MG63 (cell line): ENCODE measurements around the gene MPZL1. TPM values are rescaled to one million over a fixed set of nuclear protein-coding genes. Genes with fewer than 3 reads are reported as not detected.

ENCODE experiments used
- DNase-seq: peaks from one replicate; pipeline ENCODE4 v3.0.0-alpha.2; 2020
- H3K27me3 ChIP-seq: fragments of 250-450 bp; sonication (Bioruptor Pico); 2 replicates; pipeline ENCODE4 v1.5.1; 2020; ENCODE audit warnings: mild to moderate bottlenecking, moderate library complexity
- H3K36me3 ChIP-seq: fragments of 250-450 bp; sonication (Bioruptor Pico); 2 replicates; pipeline ENCODE4 v1.5.1; 2020; ENCODE audit warnings: mild to moderate bottlenecking, moderate library complexity
- H3K4me3 ChIP-seq: fragments of 250-450 bp; sonication (Bioruptor Pico); 2 replicates; pipeline ENCODE4 v1.5.1; 2020; ENCODE audit warnings: mild to moderate bottlenecking, moderate library complexity
- H3K9me3 ChIP-seq: fragments of 250-450 bp; sonication (Bioruptor Pico); 2 replicates; pipeline ENCODE4 v1.5.1; 2020; ENCODE audit warnings: mild to moderate bottlenecking, moderate library complexity
- total RNA-seq: library from RNA; depleted of rRNA; stranded (reverse); fragments of >200 nt; shearing (Covaris generic); gene quantifications from 2 replicates; pipeline ENCODE4 v1.2.3, GENCODE V29; 2014; ENCODE audit warnings: low replicate concordance

MPZL1 gene
- total RNA-seq, 1 experiment from 2014 or later: 126 TPM

DNA sequence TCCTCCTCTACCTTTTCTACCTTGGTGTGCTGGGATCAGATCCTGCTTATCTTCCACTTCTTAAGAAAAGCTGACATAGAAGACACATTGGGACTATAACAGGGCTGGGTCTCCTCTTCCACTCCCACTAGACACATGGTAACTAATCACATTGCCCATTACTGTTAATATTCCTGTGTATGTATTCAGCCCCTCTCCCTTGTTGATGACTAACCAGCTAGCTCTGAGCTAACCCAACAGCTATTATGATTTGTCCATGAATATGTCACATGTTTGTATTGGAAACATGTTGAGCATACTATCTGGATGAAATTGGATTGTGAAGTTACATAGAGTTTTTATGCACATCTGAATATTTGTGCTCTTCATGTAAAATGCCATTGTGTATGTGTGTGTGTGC lies 52.9 kb downstream of the MPZL1 start:
- Histone ChIP-seq H3K27me3 (no peaks in the 10 kb centered on the region), H3K9me3 (no peaks in the 10 kb centered on the region; the same call in 1 of the 2 replicates), H3K36me3 (peaks cover 55% of the 10 kb centered on the region), H3K4me3 (no peak overlapping the region)
- no peak for DNase-seq

DNA sequence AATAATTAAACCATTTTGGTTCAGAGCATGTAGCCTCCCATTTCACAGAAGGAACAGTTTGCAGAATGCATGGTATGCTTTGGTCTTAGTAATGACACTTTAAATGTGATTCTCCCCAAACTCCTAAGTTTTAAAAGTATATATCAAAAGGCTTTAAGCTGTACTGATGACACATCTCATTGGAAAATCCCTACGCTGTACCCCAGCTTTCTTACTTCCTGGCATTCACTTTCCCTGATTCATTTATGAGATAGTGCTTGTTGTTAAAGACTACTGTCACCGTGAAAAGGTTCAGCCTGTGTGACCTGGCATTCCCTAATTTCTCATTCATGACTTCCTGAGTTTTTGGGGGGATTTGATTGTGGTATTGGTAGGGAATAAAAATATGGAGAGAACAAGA lies 53.4 kb downstream of the MPZL1 start:
- H3K27me3 ChIP-seq: no peaks in the 10 kb centered on the region
- peaks cover 55% of the 10 kb centered on the region for H3K36me3 ChIP-seq
- no peaks in the 10 kb centered on the region; the same call in 1 of the 2 replicates for H3K9me3 ChIP-seq
- DNase-seq: no peak
- H3K4me3 ChIP-seq: no peak overlapping the region

DNA sequence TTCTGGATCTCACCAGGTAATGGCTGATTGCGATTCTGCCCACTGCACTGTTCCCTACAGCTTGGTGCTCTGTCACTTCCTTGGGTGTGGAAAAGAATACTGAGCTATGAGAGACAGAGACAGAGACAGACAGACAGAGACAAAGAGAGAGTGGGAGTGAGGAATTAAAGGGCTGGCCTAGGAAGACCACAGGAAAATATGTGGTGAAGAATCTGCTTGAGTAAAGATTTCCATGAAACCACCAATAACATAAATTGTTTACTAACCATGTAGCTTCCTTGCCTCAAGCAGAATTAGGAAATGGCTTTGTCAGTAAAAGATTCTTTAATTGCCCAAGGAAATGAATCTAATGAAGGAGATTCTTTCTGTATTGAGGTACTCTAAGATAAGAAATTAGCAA lies 54.4 kb downstream of the MPZL1 start:
- no peak for DNase-seq
- Histone ChIP-seq H3K27me3 (no peaks in the 10 kb centered on the region), H3K4me3 (no peak overlapping the region), H3K9me3 (no peaks in the 10 kb centered on the region; the same call in 1 of the 2 replicates), H3K36me3 (peaks cover 59% of the 10 kb centered on the region)

DNA sequence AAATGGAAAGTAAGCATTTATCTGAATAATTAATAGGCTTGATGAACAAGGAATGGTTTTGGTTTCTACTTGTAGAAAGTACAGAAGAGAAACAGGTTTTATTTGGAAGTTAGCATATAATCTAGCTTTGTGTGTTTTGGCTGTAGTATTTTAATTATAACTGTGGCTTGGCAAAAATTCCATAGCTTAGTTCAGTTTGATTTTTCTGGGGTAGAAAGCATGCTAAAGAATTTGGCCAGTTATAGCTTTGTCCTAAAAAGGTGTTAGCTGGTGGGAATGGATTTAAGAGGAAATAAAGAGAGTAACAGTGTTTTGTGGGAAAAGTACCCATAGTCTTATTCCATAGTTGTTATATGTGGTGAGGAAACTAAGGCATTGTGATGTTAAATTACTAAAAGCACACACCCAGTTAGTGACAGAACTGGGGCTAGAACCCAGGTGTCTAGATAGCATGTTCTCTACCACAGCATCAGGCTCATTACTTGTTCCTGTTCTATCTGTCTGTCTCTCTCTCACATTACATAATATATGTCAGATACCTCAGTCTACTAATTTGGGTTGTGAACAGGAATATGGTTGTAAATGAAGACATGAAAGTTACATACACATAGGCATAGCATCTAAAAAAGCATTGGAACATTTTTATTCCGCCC lies 55.0 kb downstream of the MPZL1 start:
- no peaks in the 10 kb centered on the region for H3K27me3 ChIP-seq
- H3K9me3 ChIP-seq: no peaks in the 10 kb centered on the region; the same call in 1 of the 2 replicates
- peaks cover 59% of the 10 kb centered on the region for H3K36me3 ChIP-seq
- no peak for DNase-seq
- H3K4me3 ChIP-seq: no peak overlapping the region

DNA sequence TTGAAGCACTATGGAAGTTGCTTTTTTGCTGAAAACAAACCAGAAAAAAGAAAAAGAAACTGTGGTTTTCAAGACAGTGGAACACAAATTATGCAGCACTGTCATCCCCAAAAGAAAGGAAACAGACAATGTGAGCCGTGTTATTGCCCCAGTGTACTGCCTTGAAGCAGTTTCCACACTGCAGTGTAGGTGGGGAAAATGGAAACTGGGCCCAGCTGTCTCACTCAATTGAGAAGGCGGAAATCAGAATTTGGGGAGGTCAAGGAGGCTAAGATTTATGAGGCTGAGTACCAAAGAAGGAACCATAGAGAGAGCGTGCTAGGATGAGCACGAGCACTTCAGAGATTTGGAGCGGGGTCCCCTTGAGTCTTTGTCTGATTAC lies 55.5 kb downstream of the MPZL1 start:
- H3K36me3 ChIP-seq: peaks cover 58% of the 10 kb centered on the region
- H3K27me3 ChIP-seq: no peaks in the 10 kb centered on the region
- H3K4me3 ChIP-seq: no peak overlapping the region
- no peak for DNase-seq
- H3K9me3 ChIP-seq: no peaks in the 10 kb centered on the region; the same call in 1 of the 2 replicates

DNA sequence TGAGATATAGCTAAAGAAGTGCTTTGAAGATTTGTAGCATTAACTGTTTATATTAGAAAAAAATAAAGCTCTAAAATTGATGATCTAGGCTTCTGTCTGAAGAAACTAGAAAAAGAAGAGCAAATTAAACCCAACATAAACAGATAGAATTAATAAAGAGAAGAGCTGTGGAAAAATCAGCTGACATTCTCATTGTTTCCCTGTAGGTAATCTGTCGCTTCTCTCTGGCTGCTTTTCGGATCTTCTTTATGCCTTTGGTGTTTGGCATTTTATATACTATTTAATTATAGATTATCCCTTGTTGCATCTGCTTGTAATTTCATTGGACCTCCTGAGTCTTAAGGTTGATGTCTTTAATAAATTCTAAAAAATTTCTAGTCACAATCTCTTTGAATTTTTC lies 59.8 kb downstream of the MPZL1 start:
- no peak for DNase-seq
- Histone ChIP-seq H3K36me3 (peaks cover 43% of the 10 kb centered on the region), H3K9me3 (no peaks in the 10 kb centered on the region; the same call in 1 of the 2 replicates), H3K27me3 (no peaks in the 10 kb centered on the region), H3K4me3 (no peak overlapping the region)

DNA sequence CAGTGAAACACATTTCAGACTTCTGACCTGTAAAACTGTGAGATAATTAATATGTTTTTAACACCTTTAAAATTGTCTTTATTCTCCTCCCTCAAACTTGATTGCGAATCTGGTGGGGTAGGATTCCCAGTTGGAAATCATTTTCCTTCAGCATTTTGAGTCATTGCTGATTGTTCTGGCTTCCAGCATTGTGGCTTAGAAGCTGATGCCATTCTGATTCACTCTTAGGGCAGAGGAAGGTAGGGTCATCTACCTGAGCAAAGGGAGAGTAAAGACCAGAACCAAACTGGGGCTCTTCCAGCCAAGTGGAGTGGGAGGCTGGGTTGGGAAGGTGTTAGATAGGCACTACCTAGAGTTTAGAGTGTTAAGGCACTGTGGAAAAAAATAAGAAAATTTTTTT lies 61.2 kb downstream of the MPZL1 start:
- Histone ChIP-seq H3K27me3 (no peaks in the 10 kb centered on the region), H3K9me3 (no peaks in the 10 kb centered on the region; the same call in 1 of the 2 replicates), H3K36me3 (peaks cover 39% of the 10 kb centered on the region), H3K4me3 (no peak overlapping the region)
- DNase-seq: no peak

DNA sequence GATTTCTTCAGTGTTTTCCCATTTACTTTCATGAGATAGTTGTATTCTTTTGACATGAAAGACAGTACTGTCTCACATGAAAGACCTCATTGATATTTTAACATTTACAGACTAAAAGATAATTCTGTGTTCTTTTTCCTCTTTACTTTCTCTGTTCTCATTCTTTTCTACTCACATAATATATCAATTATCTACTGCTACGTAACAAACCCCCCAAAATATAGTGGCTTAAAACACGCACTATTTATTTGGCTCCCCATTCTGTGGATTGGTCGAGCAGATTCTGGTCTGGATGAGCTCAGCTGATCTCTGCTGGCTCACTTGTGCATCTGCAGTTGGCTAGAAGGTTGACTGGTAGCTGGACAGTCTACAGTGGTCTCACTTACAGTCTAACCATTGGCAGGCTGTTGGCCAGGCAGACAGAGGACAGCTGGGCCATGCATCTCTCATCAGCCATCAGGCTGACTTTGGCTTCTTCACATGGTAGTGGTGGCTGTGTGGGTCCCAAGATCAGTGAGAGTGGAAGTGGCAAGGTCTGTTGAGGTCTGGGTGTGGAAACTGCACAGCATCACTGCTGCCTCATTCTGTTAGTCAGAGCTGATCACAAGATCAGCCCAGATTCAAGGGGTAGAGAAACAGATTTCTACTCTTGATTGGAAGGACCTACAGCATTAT lies 63.2 kb downstream of the MPZL1 start:
- no peak overlapping the region for H3K4me3 ChIP-seq
- H3K36me3 ChIP-seq: peaks cover 47% of the 10 kb centered on the region
- H3K9me3 ChIP-seq: no peaks in the 10 kb centered on the region; the same call in 1 of the 2 replicates
- no peaks in the 10 kb centered on the region for H3K27me3 ChIP-seq
- DNase-seq: no peak

DNA sequence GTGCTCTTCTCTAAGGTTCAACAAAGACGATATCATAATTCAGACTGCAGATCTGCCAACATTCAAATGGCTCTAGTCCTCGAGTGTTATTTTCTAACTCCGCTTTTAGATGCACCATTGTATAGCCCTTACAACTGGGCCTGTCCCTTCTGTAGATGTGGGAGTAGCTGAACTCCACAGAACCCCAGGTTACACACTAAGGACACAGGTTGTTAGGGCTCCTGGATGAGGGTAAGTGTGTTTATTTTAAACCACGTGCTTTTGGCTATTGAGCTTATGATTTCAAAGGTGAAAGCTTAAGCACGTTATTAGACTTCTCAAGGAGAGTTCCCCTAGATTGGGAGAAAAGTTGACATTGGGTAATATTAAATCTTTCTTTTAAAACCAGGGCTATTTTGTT lies 64.7 kb downstream of the MPZL1 start:
- Histone ChIP-seq H3K27me3 (no peaks in the 10 kb centered on the region), H3K4me3 (no peak overlapping the region), H3K36me3 (peaks cover 50% of the 10 kb centered on the region), H3K9me3 (no peaks in the 10 kb centered on the region)
- DNase-seq: no peak

DNA sequence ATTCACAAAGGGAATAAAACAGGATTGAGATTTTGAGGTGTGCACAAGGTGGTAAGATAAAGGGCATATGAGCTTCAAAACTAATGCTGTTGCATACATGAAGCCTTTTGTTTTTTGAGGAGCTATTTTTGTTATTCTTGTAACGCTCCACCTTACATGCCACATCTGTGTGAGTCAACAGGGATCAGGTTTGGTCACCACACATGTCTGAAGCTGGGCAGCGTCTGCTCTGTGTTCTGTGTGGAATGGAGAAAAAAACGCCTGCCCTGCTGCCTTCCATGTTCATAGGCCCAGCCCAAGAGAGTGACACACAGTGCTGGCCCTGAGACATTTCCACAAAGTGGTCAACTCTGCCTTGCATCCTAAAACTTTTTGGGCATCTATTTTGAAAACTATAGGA lies 67.7 kb downstream of the MPZL1 start:
- no peaks in the 10 kb centered on the region for H3K27me3 ChIP-seq
- no peak for DNase-seq

DNA sequence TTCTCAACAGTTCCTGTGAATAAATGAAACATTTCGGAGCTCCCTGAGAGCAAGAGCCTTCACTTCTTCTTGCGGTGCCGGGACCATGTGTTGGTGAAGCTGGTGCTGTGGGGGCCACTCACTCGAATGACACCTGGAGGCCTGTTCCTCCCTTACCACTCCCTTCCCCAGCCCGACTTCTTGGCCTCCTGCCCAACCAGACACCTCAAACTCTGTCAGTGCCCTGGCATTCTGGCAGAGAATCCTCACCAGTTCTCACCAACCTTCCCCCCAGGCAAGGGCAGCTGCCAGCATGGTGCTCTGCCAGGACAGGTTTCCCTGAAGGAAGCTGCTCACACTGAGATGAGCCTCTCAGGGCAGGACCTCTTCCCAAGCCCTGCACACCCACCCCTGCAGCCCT lies 68.3 kb downstream of the MPZL1 start:
- no peak overlapping the region for H3K4me3 ChIP-seq
- H3K27me3 ChIP-seq: no peaks in the 10 kb centered on the region

More for the DNA sequence above, 67.7 kb downstream of the MPZL1 start:
- H3K4me3 ChIP-seq: no peak overlapping the region
- peaks cover 52% of the 10 kb centered on the region for H3K36me3 ChIP-seq
- H3K9me3 ChIP-seq: no peaks in the 10 kb centered on the region

DNA sequence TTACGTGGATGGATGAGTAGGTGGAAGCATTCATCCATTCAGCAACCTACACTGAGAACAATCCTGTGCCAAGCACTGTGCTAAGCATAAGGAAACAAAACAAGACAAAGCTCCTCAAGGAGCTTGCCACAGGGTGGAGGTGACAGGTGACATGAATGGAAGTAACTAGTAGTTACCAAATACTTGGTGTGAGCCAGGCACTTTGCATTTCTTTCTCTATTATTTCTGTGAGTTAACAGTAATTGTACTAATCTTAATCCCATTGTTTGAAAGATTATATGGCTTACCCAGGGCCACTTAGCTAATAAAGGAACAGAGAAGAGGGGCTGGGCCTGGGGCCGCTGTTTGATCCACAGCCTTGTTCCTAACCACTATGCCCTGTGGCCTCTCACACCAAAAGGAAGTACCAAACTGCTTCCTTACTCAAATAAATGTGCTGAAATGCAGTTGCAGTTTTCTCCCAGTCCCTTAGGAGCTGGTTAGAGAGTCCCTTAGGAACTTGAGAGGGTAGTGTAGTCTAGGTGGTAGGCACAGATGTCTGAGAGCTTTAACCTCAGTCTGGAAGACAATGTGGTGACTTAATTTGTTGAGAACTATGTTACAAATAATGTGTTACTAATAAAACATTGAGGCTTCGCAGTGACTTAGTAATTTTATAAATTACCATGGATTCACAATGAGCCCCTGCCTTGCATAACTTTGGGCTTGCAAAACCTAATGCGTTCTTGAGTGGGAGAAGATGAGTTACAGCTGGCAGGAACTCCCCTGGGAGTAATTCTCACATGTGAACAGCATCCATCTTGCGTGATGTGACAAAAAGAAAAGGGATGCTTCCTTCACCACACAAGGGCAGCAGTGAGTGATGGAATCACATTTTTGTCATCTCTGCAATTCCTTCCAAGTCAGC lies 69.8 kb downstream of the MPZL1 start:
- Histone ChIP-seq H3K27me3 (no peaks in the 10 kb centered on the region), H3K4me3 (no peak overlapping the region), H3K36me3 (peaks cover 44% of the 10 kb centered on the region), H3K9me3 (no peaks in the 10 kb centered on the region)
- no peak for DNase-seq

More for the DNA sequence above, 68.3 kb downstream of the MPZL1 start:
- DNase-seq: no peak
- Histone ChIP-seq H3K36me3 (peaks cover 48% of the 10 kb centered on the region), H3K9me3 (no peaks in the 10 kb centered on the region)

DNA sequence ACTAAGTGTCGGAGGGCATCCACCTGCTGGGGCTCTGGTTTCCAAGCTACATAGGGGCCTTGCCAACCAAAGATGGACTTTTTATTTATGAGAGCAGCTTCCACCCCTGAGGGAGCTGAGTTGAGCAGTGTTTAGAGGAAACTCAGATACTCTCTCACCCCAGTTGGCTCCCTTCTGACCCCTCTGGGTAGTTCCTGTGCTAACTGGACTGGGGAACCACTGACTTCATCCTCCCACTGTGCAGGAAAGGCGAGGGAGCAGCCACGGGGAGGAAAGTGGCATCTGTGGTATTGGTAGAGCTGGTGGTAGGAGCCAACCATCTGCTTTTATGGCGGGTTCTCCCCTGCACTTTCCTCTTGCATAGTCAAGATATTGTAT lies 70.4 kb downstream of the MPZL1 start:
- Histone ChIP-seq H3K4me3 (no peak overlapping the region), H3K27me3 (no peaks in the 10 kb centered on the region), H3K36me3 (peaks cover 40% of the 10 kb centered on the region), H3K9me3 (no peaks in the 10 kb centered on the region)
- DNase-seq: no peak

DNA sequence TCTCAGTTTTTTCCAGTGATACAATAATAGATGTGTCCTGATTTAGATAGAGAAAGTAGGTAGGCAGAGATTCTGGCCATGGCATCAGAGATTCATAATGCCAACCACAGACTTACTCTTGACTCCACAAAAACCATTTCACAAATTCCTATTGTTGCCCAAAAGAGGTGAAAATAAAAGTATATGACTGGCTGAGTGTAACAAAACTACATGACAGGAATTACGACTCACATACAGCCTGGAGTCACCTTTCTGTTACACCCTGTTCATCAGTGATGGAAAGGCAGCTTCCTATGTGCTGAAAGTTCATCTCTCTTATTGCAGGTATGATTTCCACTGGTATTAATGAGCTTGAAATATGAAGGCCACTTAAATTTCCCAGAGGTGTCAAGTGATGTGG lies 72.3 kb downstream of the MPZL1 start:
- H3K27me3 ChIP-seq: no peaks in the 10 kb centered on the region
- no peak for DNase-seq
- H3K9me3 ChIP-seq: no peaks in the 10 kb centered on the region
- H3K4me3 ChIP-seq: no peak overlapping the region
- H3K36me3 ChIP-seq: peaks cover 29% of the 10 kb centered on the region

DNA sequence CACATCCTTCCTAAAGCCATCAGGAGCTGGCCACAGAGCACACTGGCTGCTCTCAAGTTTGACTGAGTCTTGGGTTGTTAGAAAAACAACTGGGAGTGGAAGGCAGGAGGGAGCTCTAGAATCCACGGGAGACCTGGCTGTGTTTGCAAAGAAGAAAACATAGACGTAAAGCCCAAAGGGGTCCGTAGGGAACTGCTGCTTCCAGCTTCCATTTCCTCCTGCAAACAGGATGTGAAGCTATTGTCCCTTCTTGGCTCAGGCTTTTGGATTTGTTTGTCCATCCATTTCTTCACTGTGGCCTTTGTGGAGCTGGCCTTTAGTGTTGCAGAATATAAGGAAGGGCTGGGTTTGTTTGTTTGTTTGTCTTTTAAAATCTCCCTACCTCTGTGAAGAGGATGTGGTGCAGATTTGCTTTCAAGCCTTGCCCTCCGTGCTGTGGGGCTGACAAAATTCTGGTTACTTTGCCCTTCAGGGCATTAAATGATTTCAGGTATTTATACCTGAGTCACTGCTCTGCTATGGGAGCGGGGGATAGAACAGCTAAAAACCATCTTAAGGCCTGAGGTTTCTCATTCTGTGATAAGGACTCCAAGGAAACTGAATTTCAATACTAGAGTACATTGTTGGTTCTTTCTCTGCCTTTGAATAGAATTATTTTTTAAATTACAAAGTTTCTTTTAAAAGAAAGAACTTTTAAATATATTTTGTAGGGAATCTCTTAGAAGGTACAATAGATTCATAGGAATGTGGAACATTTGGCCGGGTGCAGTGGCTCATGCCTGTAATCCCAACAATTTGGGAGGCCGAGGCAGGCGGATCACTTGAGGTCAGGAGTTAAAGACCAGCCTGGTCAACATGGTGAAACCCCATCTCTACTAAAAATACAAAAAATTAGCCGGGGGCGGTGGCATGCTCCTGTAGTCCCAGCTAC lies 74.3 kb downstream of the MPZL1 start:
- no peaks in the 10 kb centered on the region for H3K27me3 ChIP-seq
- no peaks in the 10 kb centered on the region for H3K9me3 ChIP-seq
- H3K36me3 ChIP-seq: peaks cover 14% of the 10 kb centered on the region
- H3K4me3 ChIP-seq: no peak overlapping the region
- no peak for DNase-seq

DNA sequence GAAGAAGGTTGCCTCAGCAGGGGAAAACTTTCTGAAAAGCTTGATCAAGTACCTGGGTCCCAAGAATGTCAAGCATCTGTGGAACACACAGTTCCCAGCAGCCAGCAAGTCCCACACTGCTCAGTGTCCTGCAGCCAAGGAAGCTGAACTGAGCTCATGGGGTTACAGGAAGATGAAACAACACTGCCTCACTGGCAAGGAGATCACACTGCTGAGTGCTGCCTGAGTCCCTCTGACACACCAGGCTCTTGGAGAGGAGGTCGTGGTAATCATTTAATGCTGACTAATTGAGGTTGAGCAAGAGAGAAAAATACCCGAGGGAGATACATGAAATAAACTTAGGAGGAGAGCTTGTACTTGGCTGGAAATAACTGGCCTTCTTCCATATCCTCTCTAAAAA lies 75.2 kb downstream of the MPZL1 start:
- no peak overlapping the region for H3K4me3 ChIP-seq
- H3K36me3 ChIP-seq: peaks cover 9% of the 10 kb centered on the region
- H3K9me3 ChIP-seq: no peaks in the 10 kb centered on the region
- DNase-seq: peak; percentile 94
- H3K27me3 ChIP-seq: no peaks in the 10 kb centered on the region
